CD14-positive monocyte (primary cell): ENCODE data around the gene WDFY4. TPM values are rescaled to one million over a fixed set of nuclear protein-coding genes. Genes with fewer than 3 reads are reported as not detected.

Experiments used
- DNase-seq, 3 donors: peaks; one replicate each; pipeline ENCODE4 v3.0.0-alpha.2; 2011 to 2022
- H2AFZ ChIP-seq: 2 replicates; pipeline ENCODE4 v1.6.0; 2012; ENCODE audit warnings: mild to moderate bottlenecking, low read depth, low read length, inconsistent platforms; ENCODE audit not compliant: insufficient read depth, poor library complexity, severe bottlenecking
- H3K27ac ChIP-seq, 2 donors: 1 replicate in 1 of 2; 2 replicates in 1 of 2; pipeline ENCODE4 v1.5.1; 2012 to 2013; ENCODE audit warnings: low read length in 2 of 2, control low read depth in 1 of 2, inconsistent platforms in 1 of 2, low read depth in 1 of 2, mild to moderate bottlenecking in 1 of 2
- H3K27me3 ChIP-seq, 2 donors: one replicate each; pipeline versions ENCODE4 v1.6.0 to v1.6.1; 2011 to 2013; ENCODE audit warnings: low read length in 2 of 2; ENCODE audit not compliant: control insufficient read depth in 2 of 2, insufficient read depth in 2 of 2
- H3K36me3 ChIP-seq, 2 donors: replicated peaks in 1 of 2; 1 replicate in 1 of 2; 2 replicates in 1 of 2; pipeline versions ENCODE4 v1.5.1 to v1.6.1; 2012 to 2013; ENCODE audit warnings: low read length in 2 of 2, control low read depth in 1 of 2, inconsistent platforms in 1 of 2, mild to moderate bottlenecking in 1 of 2; ENCODE audit not compliant: insufficient read depth in 2 of 2, control insufficient read depth in 1 of 2
- H3K4me1 ChIP-seq, 2 donors: 1 replicate in 1 of 2; 2 replicates in 1 of 2; pipeline versions ENCODE4 v1.5.1 to v1.6.1; 2012 to 2013; ENCODE audit warnings: low read length in 2 of 2, control low read depth in 1 of 2, inconsistent platforms in 1 of 2, mild to moderate bottlenecking in 1 of 2, moderate library complexity in 1 of 2; ENCODE audit not compliant: insufficient read depth in 2 of 2, control insufficient read depth in 1 of 2
- H3K4me2 ChIP-seq: replicated peaks from 2 replicates; pipeline ENCODE3; 2012; ENCODE audit warnings: low read length, moderate library complexity, mild to moderate bottlenecking; ENCODE audit not compliant: poor library complexity, severe bottlenecking; ENCODE audit errors: extremely low read depth
- H3K4me3 ChIP-seq, 3 experiments: fragments of 200-600 bp in 1 of 3; sonication (generic) in 1 of 3; replicated peaks in 1 of 3; 1 replicate in 2 of 3; 2 replicates in 1 of 3; pipeline ENCODE4 v1.5.1; 2011 to 2013; ENCODE audit warnings: low read length in 3 of 3, mild to moderate bottlenecking in 3 of 3, control low read depth in 2 of 3, low read depth in 2 of 3, inconsistent platforms in 1 of 3, moderate library complexity in 1 of 3
- H3K79me2 ChIP-seq: 2 replicates; pipeline ENCODE4 v1.6.0; 2012; ENCODE audit warnings: mild to moderate bottlenecking, control low read depth, inconsistent platforms, low read length, moderate library complexity; ENCODE audit not compliant: insufficient read depth
- H3K9ac ChIP-seq: 2 replicates; pipeline ENCODE4 v1.6.0; 2017; ENCODE audit warnings: low read length, mild to moderate bottlenecking; ENCODE audit not compliant: insufficient read depth, poor library complexity, severe bottlenecking
- H3K9me3 ChIP-seq, 2 donors: replicated peaks in 1 of 2; 1 replicate in 1 of 2; 2 replicates in 1 of 2; pipeline versions ENCODE4 v1.5.1 to v1.6.1; 2012 to 2013; ENCODE audit warnings: low read length in 2 of 2, control low read depth in 1 of 2; ENCODE audit not compliant: control insufficient read depth in 1 of 2, insufficient read depth in 1 of 2
- H4K20me1 ChIP-seq: 2 replicates; pipeline ENCODE4 v1.6.0; 2012; ENCODE audit warnings: mild to moderate bottlenecking, low read length, control low read depth, moderate library complexity; ENCODE audit not compliant: insufficient read depth
- H3K27ac Mint-ChIP-seq, 7 donors: one replicate each; pipeline ENCODE4 v1.8.0; 2020; ENCODE audit warnings: mild to moderate bottlenecking in 7 of 7, mixed read lengths in 7 of 7, moderate library complexity in 6 of 7, inconsistent platforms in 2 of 7
- H3K27me3 Mint-ChIP-seq, 3 donors: one replicate each; pipeline ENCODE4 v1.8.0; 2021 to 2022; ENCODE audit warnings: low read depth in 3 of 3, mild to moderate bottlenecking in 3 of 3, mixed read lengths in 3 of 3, moderate library complexity in 3 of 3, inconsistent platforms in 1 of 3
- H3K36me3 Mint-ChIP-seq, 2 donors: one replicate each; pipeline ENCODE4 v1.8.0; 2020; ENCODE audit warnings: mixed read lengths in 2 of 2, inconsistent platforms in 1 of 2, mild to moderate bottlenecking in 1 of 2
- H3K4me1 Mint-ChIP-seq: one replicate; pipeline ENCODE4 v1.8.0; 2020; ENCODE audit warnings: mild to moderate bottlenecking, mixed read lengths
- H3K4me3 Mint-ChIP-seq, 2 donors: one replicate each; pipeline ENCODE4 v1.8.0; 2020; ENCODE audit warnings: mild to moderate bottlenecking in 2 of 2, mixed read lengths in 2 of 2, moderate library complexity in 1 of 2
- H3K9me3 Mint-ChIP-seq, 7 donors: one replicate each; pipeline ENCODE4 v1.8.0; 2020 to 2022; ENCODE audit warnings: mixed read lengths in 7 of 7, mild to moderate bottlenecking in 6 of 7, moderate library complexity in 6 of 7, inconsistent platforms in 2 of 7
- WGBS: methylation state at CpG from one replicate; pipeline ENCODE4 v1.1.5; 2013; ENCODE audit warnings: missing lambda C conversion rate; ENCODE audit not compliant: insufficient coverage; 5-methylcytosine and 5-hydroxymethylcytosine counted together
- intact Hi-C, 2 donors: fragments of 100-400 bp; cut with micrococcal nuclease; formaldehyde crosslinking; loops; one replicate each; pipeline versions ENCODE4 v1.15.0 to v1.15.1; 2023
- polyA plus RNA-seq, 3 donors: library from polyadenylated mRNA; depleted of rRNA in 1 of 3; unstranded in 2 of 3; stranded (reverse) in 1 of 3; fragments of 300-500 nt in 2 of 3; fragments of >200 nt in 1 of 3; fragmentation: Illumina TruSeq in 2 of 3; gene quantifications; 1 replicate in 2 of 3; 2 replicates in 1 of 3; pipeline ENCODE4 v1.2.3, GENCODE V29; 2012 to 2021
- TF ChIP-seq, protein P1 (sequence below): fragments of 200-600 bp; IDR thresholded peaks from one replicate; pipeline ENCODE4 v1.8.0; 2022; ENCODE audit warnings: antibody characterized with exemption, mild to moderate bottlenecking

WDFY4 gene
- polyA plus RNA-seq, 3 donors, result 7.5 to 36.1 (median 9.8) TPM

DNA sequence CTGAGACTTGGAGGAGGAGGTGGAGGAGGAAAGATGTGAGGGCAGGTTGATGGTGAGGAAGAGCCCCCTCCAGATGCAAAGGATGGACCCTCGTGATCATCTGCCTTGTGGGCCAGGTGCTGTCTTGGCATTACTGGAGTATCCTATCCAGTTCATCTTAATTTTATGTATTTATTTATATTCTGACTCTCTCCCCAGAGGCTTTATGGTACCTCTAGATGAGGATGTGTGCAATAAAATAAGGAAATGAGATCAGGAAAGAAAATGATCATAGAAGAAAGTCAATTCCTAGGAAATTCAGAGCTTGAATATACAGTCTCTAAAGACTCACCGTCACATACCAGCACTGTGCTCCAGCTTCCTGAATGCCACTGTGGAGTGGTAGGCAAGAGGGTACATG lies 160.8 kb downstream of the WDFY4 start:
- Histone ChIP-seq H3K27ac (no peak overlapping the region), H3K79me2 (no peaks in the 10 kb centered on the region), H2AFZ (no peak overlapping the region), H3K27me3 (no peaks in the 10 kb centered on the region), H3K4me2 (no peak overlapping the region), H3K9ac (no peak overlapping the region), H3K36me3 (peaks cover 75 to 100% of the 10 kb centered on the region in 2 donors), H3K4me1 (no peaks in the 10 kb centered on the region), H4K20me1 (no peaks in the 10 kb centered on the region), H3K4me3 (no peak overlapping the region), H3K9me3 (no peaks in the 10 kb centered on the region)
- TF ChIP-seq, protein P1, sequence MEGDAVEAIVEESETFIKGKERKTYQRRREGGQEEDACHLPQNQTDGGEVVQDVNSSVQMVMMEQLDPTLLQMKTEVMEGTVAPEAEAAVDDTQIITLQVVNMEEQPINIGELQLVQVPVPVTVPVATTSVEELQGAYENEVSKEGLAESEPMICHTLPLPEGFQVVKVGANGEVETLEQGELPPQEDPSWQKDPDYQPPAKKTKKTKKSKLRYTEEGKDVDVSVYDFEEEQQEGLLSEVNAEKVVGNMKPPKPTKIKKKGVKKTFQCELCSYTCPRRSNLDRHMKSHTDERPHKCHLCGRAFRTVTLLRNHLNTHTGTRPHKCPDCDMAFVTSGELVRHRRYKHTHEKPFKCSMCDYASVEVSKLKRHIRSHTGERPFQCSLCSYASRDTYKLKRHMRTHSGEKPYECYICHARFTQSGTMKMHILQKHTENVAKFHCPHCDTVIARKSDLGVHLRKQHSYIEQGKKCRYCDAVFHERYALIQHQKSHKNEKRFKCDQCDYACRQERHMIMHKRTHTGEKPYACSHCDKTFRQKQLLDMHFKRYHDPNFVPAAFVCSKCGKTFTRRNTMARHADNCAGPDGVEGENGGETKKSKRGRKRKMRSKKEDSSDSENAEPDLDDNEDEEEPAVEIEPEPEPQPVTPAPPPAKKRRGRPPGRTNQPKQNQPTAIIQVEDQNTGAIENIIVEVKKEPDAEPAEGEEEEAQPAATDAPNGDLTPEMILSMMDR, result no peak
- DNase-seq, result no peak
- no CpG with 5 or more reads among the region's 2 CpGs for WGBS
- no peak overlapping the region for H3K4me3 Mint-ChIP-seq
- peaks cover 0 to 2% (median 0%) of the 10 kb centered on the region in 3 donors for H3K27me3 Mint-ChIP-seq
- peaks cover 73 to 87% of the 10 kb centered on the region in 2 donors for H3K36me3 Mint-ChIP-seq
- intact Hi-C loops, result no loop called here
- H3K27ac Mint-ChIP-seq, result peak overlapping the region in 2 of 7 donors; percentile 11 to 31
- no peaks in the 10 kb centered on the region for H3K9me3 Mint-ChIP-seq
- H3K4me1 Mint-ChIP-seq, result no peaks in the 10 kb centered on the region

DNA sequence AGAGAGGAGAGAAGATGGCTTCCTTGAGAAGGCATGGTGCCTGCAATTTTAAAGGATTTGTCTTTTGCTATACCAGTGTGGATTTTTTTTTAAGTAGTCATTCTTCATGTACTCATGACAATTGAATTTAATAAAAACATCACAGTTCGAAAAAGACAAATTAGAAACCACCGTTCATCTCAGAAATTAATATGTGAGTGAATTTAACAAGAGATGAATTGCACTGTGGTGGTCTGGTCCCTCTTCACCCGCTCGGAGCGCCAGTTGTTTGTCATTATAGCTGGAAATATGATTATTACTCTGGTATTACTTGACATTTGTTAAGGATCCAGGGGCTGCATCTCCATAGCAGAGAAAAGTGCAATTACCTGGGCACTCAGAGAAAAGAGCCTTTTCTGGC lies 163.0 kb downstream of the WDFY4 start:
- intact Hi-C loops, result no loop called here
- no peak overlapping the region for H3K4me3 ChIP-seq
- no peak overlapping the region for H3K4me2 ChIP-seq
- Mint-ChIP-seq H3K36me3 (peaks cover 80 to 94% of the 10 kb centered on the region in 2 donors), H3K9me3 (no peaks in the 10 kb centered on the region), H3K27ac (no peak overlapping the region), H3K4me1 (no peaks in the 10 kb centered on the region), H3K27me3 (peaks cover 0 to 2% (median 0%) of the 10 kb centered on the region in 3 donors), H3K4me3 (no peak overlapping the region)
- H4K20me1 ChIP-seq, result no peaks in the 10 kb centered on the region
- H3K27me3 ChIP-seq, result no peaks in the 10 kb centered on the region
- no peak overlapping the region for H3K9ac ChIP-seq
- no peaks in the 10 kb centered on the region for H3K79me2 ChIP-seq
- peaks cover 76 to 100% of the 10 kb centered on the region in 2 donors for H3K36me3 ChIP-seq
- DNase-seq, result no peak
- no peaks in the 10 kb centered on the region for H3K9me3 ChIP-seq
- H3K27ac ChIP-seq, result no peak overlapping the region
- H2AFZ ChIP-seq, result no peak overlapping the region
- TF ChIP-seq, protein P1, result no peak
- no peaks in the 10 kb centered on the region for H3K4me1 ChIP-seq
- 96% methylated on average over 4 of the region's 5 CpGs for WGBS
